ENCODE measurements around the gene MACROH2A2. TPM values are rescaled to one million over a fixed set of nuclear protein-coding genes. Genes with fewer than 3 reads are reported as not detected.

The MACROH2A2 gene
- 1 to 10 TPM in 2 of 3 donors, under 1 TPM in 1; 0.78 to 1.4 (median 1.1) TPM for total RNA-seq
- 1.7 TPM for total RNA-seq (2013)

GRCh38 chr10:70052462-70053217 is at the start of gene MACROH2A2:
Gene MACROH2A2, plus strand, starts transcription at chr10:70052846. Its CDS starts 22,813 bp downstream, at chr10:70075659.
- 4% methylated on average over 53 of the region's 58 CpGs for WGBS (ENCODE audit: insufficient coverage)
- peaks cover 9% of the 10 kb centered on the region for H3K4me1 ChIP-seq (ENCODE audit: control insufficient read depth, insufficient read depth, low read length)
- no peak within 1 kb of the TSS for H3K4me3 ChIP-seq (ENCODE audit: low read length)
- no peaks in the 10 kb centered on the region for H3K36me3 ChIP-seq (ENCODE audit: control insufficient read depth, insufficient read depth, low read length)
- intact Hi-C loops (cut with micrococcal nuclease): no loop called here
- peaks cover 0 to 8% of the 10 kb centered on the region in 2 donors for H3K4me1 Mint-ChIP-seq
- H3K27me3 Mint-ChIP-seq (ENCODE audit: low read depth in 2 of 2): peaks cover 48 to 67% of the 10 kb centered on the region in 2 donors
- H3K27me3 ChIP-seq (ENCODE audit: control insufficient read depth, insufficient read depth, low read length): peaks cover 25% of the 10 kb centered on the region
- no peaks in the 10 kb centered on the region for H3K9me3 Mint-ChIP-seq
- no peak for TF ChIP-seq CTCF (IDR thresholded peaks at IDR 0.05)
- no peak within 1 kb of the TSS for H3K27ac Mint-ChIP-seq
- H3K4me3 Mint-ChIP-seq: peak within 1 kb of the TSS; percentile 67
- no peak within 1 kb of the TSS for H3K27ac ChIP-seq (ENCODE audit: low read length)
- DNase-seq (no peak), ATAC-seq (no peak)
- no peaks in the 10 kb centered on the region for H3K36me3 Mint-ChIP-seq
- no peaks in the 10 kb centered on the region for H3K9me3 ChIP-seq (ENCODE audit: control insufficient read depth, insufficient read depth, low read length)

GRCh38 chr10:70007116-70007820 is 45.4 kb upstream of the MACROH2A2 start:
- H3K4me1 Mint-ChIP-seq: no peaks in the 10 kb centered on the region

DNA sequence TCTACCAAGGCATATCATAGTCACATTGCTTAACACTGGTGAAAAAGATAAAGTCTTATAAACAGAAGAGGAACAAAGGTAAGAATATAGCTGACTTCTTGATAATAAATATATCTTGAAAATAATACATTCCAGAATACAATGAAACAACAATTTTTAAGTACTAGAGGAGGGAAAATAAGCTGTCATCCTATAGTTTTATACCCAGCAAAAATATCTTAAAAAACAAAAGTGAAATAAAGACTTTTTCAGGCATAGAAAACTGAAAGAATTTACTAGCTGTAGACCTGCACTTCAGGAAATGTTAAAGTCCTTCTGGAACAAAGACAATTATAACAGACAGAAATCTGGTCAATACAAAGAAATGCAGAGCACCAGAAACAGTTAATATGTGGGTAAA is 21.4 kb upstream of the MACROH2A2 start:
- Histone ChIP-seq H3K4me1 (ENCODE audit: control insufficient read depth, insufficient read depth, low read length) (no peaks in the 10 kb centered on the region), H3K27ac (ENCODE audit: low read length) (no peak overlapping the region), H3K27me3 (ENCODE audit: control insufficient read depth, insufficient read depth, low read length) (no peaks in the 10 kb centered on the region), H3K4me3 (ENCODE audit: low read length) (no peak overlapping the region), H3K9me3 (ENCODE audit: control insufficient read depth, insufficient read depth, low read length) (peaks cover 3% of the 10 kb centered on the region), H3K36me3 (ENCODE audit: control insufficient read depth, insufficient read depth, low read length) (no peaks in the 10 kb centered on the region)
- H3K27me3 Mint-ChIP-seq (ENCODE audit: low read depth in 2 of 2): peaks cover 18 to 59% of the 10 kb centered on the region in 2 donors
- TF ChIP-seq CTCF (IDR thresholded peaks at IDR 0.05): no peak
- intact Hi-C loops (cut with micrococcal nuclease): no loop called here
- peaks cover 18% of the 10 kb centered on the region for H3K36me3 Mint-ChIP-seq
- H3K9me3 Mint-ChIP-seq: peaks cover 4 to 19% of the 10 kb centered on the region in 2 donors
- H3K27ac Mint-ChIP-seq: no peak overlapping the region
- DNase-seq: no peak
- no peaks in the 10 kb centered on the region for H3K4me1 Mint-ChIP-seq
- ATAC-seq: no peak
- no peak overlapping the region for H3K4me3 Mint-ChIP-seq

More at GRCh38 chr10:70007116-70007820, 45.4 kb upstream of the MACROH2A2 start:
- Histone ChIP-seq H3K4me1 (ENCODE audit: control insufficient read depth, insufficient read depth, low read length) (no peaks in the 10 kb centered on the region), H3K36me3 (ENCODE audit: control insufficient read depth, insufficient read depth, low read length) (no peaks in the 10 kb centered on the region), H3K9me3 (ENCODE audit: control insufficient read depth, insufficient read depth, low read length) (no peaks in the 10 kb centered on the region), H3K4me3 (ENCODE audit: low read length) (no peak overlapping the region), H3K27ac (ENCODE audit: low read length) (no peak overlapping the region), H3K27me3 (ENCODE audit: control insufficient read depth, insufficient read depth, low read length) (peaks cover 11% of the 10 kb centered on the region)
- WGBS (ENCODE audit: insufficient coverage): 92% methylated on average over 9 of the region's 9 CpGs
- Mint-ChIP-seq H3K9me3 (no peaks in the 10 kb centered on the region), H3K27me3 (ENCODE audit: low read depth in 2 of 2) (peaks cover 42 to 92% of the 10 kb centered on the region in 2 donors), H3K4me3 (no peak overlapping the region), H3K36me3 (no peaks in the 10 kb centered on the region), H3K27ac (no peak overlapping the region)
- no peak for DNase-seq
- intact Hi-C loops (cut with micrococcal nuclease): no loop called here
- no peak for TF ChIP-seq CTCF (IDR thresholded peaks at IDR 0.05)
- no peak for ATAC-seq
